Aorta (tissue), 5 donors: Measurements from ENCODE around the gene PLXNB2. TPM values are rescaled to one million over a fixed set of nuclear protein-coding genes. Genes with fewer than 3 reads are reported as not detected.

ENCODE experiments used
- ATAC-seq: fragments of 200-7000 bp; cut with Tn5 transposase; one replicate; pipeline ENCODE4 v1.9.1; 2022; ENCODE audit warnings: moderate library complexity; ENCODE audit not compliant: low FRiP score
- DNase-seq, 2 donors: peaks; one replicate each; pipeline ENCODE4 v3.0.0-alpha.2; 2020
- H3K27ac ChIP-seq, 2 donors: one replicate each; pipeline ENCODE4 v1.5.1; 2013; ENCODE audit warnings: low read length in 2 of 2, mild to moderate bottlenecking in 2 of 2, moderate library complexity in 2 of 2, control low read depth in 1 of 2, inconsistent platforms in 1 of 2, low read depth in 1 of 2
- H3K27me3 ChIP-seq, 2 donors: one replicate each; pipeline ENCODE4 v1.6.1; 2013; ENCODE audit warnings: control low read depth in 1 of 2, low read length in 1 of 2, mild to moderate bottlenecking in 1 of 2, moderate library complexity in 1 of 2; ENCODE audit not compliant: insufficient read depth in 2 of 2, control insufficient read depth in 1 of 2
- H3K36me3 ChIP-seq, 2 donors: one replicate each; pipeline ENCODE4 v1.6.1; 2013; ENCODE audit warnings: control low read depth in 1 of 2, low read length in 1 of 2, mild to moderate bottlenecking in 1 of 2; ENCODE audit not compliant: insufficient read depth in 2 of 2, control insufficient read depth in 1 of 2
- H3K4me1 ChIP-seq, 2 donors: one replicate each; pipeline ENCODE4 v1.6.1; 2013; ENCODE audit warnings: low read length in 2 of 2, control low read depth in 1 of 2, mild to moderate bottlenecking in 1 of 2, moderate library complexity in 1 of 2; ENCODE audit not compliant: insufficient read depth in 2 of 2, control insufficient read depth in 1 of 2
- H3K4me3 ChIP-seq, 2 donors: one replicate each; pipeline ENCODE4 v1.5.1; 2013; ENCODE audit warnings: low read length in 2 of 2, control low read depth in 1 of 2, mild to moderate bottlenecking in 1 of 2
- H3K9me3 ChIP-seq: one replicate; pipeline ENCODE4 v1.6.1; 2013; ENCODE audit warnings: mild to moderate bottlenecking, low read length; ENCODE audit not compliant: control insufficient read depth
- WGBS, 2 donors: extraction: QIAGEN DNeasy Blood & Tissue Kit; methylation state at CpG; one replicate each; pipeline ENCODE4 v1.1.7; 2013; 5-methylcytosine and 5-hydroxymethylcytosine counted together
- intact Hi-C, 2 donors: fragments of 100-400 bp; cut with DNase I; formaldehyde crosslinking; loops; one replicate each; pipeline versions ENCODE4 v1.14.2 to v1.15.0; 2022
- polyA plus RNA-seq, 2 donors: library from polyadenylated mRNA; stranded (reverse); fragments of 200-250 nt; gene quantifications; one replicate each; pipeline ENCODE4 v1.2.3, GENCODE V29; 2013
- total RNA-seq, 2 donors: library from RNA; stranded (reverse); fragmentation: NEBNext Ultra II Directional; extraction: Animal tissue kit (Norgen Biotek cat#: 25700); gene quantifications; one replicate each; pipeline ENCODE4 v1.2.1, GENCODE V29; 2021
- donor health status: healthy with polysubstance abuse.
- donor health status: Bipolar disorder and iron deficiency.
- donor health status: DM: no; HTN: no; CAD: no.
- donor health status: DM: no; HTN: no; CAD: no.
- donor health status: DM: yes; HTN: yes; CAD: no.

Gene PLXNB2
- total and polyA plus RNA-seq, 4 donors = 46.0 to 214 (median 175) TPM

- Histone ChIP-seq H3K27me3 (no peaks in the 10 kb centered on the region), H3K4me3 (no peak overlapping the region), H3K9me3 (no peaks in the 10 kb centered on the region), H3K4me1 (peaks cover 0 to 4% of the 10 kb centered on the region in 2 donors), H3K36me3 (no peaks in the 10 kb centered on the region), H3K27ac (no peak overlapping the region)
- no peak for ATAC-seq
- intact Hi-C loops = no loop called here
- no peak for DNase-seq
- 56 to 60% methylated on average over 9 of the region's 9 CpGs for WGBS, 2 donors
Observed at GRCh38 chr22:50308986-50309600, 1.6 kb upstream of the PLXNB2 start.

GRCh38 chr22:50308597-50308935 lies 1.1 kb upstream of the PLXNB2 start:
- H3K4me1 ChIP-seq = peaks cover 0 to 5% of the 10 kb centered on the region in 2 donors
- DNase-seq (peak in 1 of 2 donors; percentile 92), ATAC-seq (peak; percentile 11)
- 35 to 44% methylated on average over 7 of the region's 7 CpGs for WGBS, 2 donors
- no peaks in the 10 kb centered on the region for H3K9me3 ChIP-seq
- no peaks in the 10 kb centered on the region for H3K36me3 ChIP-seq
- H3K27me3 ChIP-seq = no peaks in the 10 kb centered on the region
- no peak overlapping the region for H3K27ac ChIP-seq
- H3K4me3 ChIP-seq = no peak overlapping the region
- intact Hi-C loops = no loop called here

GRCh38 chr22:50307890-50308596 lies 597 bp upstream of the PLXNB2 start:
- intact Hi-C loops = no loop called here
- Histone ChIP-seq H3K4me1 (peaks cover 0 to 5% of the 10 kb centered on the region in 2 donors), H3K9me3 (no peaks in the 10 kb centered on the region), H3K27ac (peak overlapping the region in 1 of 2 donors; percentile 10), H3K36me3 (no peaks in the 10 kb centered on the region), H3K27me3 (no peaks in the 10 kb centered on the region), H3K4me3 (no peak overlapping the region)
- no peak for ATAC-seq
- no peak for DNase-seq
- WGBS, 2 donors = 42 to 60% methylated on average over 13 to 19 of the region's 19 CpGs

GRCh38 chr22:50305923-50306566 lies 1.4 kb downstream of the PLXNB2 start:
- peaks cover 0 to 5% of the 10 kb centered on the region in 2 donors for H3K4me1 ChIP-seq
- WGBS, 2 donors = 1% methylated on average over 21 of the region's 21 CpGs
- intact Hi-C loops = loop anchor here in 1 of 2 donors (1.0 kb wide), 1 partner anchor 13 kb away; no protein-coding TSS in a partner anchor
- peak overlapping the region; percentile 16 to 54 for H3K27ac ChIP-seq
- peak overlapping the region; percentile 68 to 84 for H3K4me3 ChIP-seq
- no peaks in the 10 kb centered on the region for H3K36me3 ChIP-seq
- H3K27me3 ChIP-seq = no peaks in the 10 kb centered on the region
- peak; percentile 65 for ATAC-seq
- H3K9me3 ChIP-seq = no peaks in the 10 kb centered on the region
- DNase-seq = peak; percentile 95 to 96

- H3K27me3 ChIP-seq = no peaks in the 10 kb centered on the region
- peak overlapping the region; percentile 4 to 81 for H3K27ac ChIP-seq
- WGBS, 2 donors = 33 to 34% methylated on average over 14 of the region's 14 CpGs
- no peaks in the 10 kb centered on the region for H3K36me3 ChIP-seq
- DNase-seq = no peak
- H3K9me3 ChIP-seq = no peaks in the 10 kb centered on the region
- no peak for ATAC-seq
- peaks cover 0 to 5% of the 10 kb centered on the region in 2 donors for H3K4me1 ChIP-seq
- intact Hi-C loops = loop anchor here in 1 of 2 donors (1.0 kb wide), 1 partner anchor 12 kb away; no protein-coding TSS in a partner anchor
- H3K4me3 ChIP-seq = no peak overlapping the region
Observed at GRCh38 chr22:50305393-50305922, 2.0 kb downstream of the PLXNB2 start.

GRCh38 chr22:50304528-50305392 lies 2.7 kb downstream of the PLXNB2 start:
- DNase-seq = peak in 1 of 2 donors; percentile 87
- peak overlapping the region; percentile 10 to 86 for H3K27ac ChIP-seq
- no peak for ATAC-seq
- H3K27me3 ChIP-seq = no peaks in the 10 kb centered on the region
- H3K4me1 ChIP-seq = peaks cover 0 to 5% of the 10 kb centered on the region in 2 donors
- no peaks in the 10 kb centered on the region for H3K36me3 ChIP-seq
- H3K9me3 ChIP-seq = no peaks in the 10 kb centered on the region
- WGBS, 2 donors = 9% methylated on average over 18 to 22 of the region's 22 CpGs
- intact Hi-C loops = loop anchor here in 1 of 2 donors (1.0 kb wide), 1 partner anchor 11 kb away; no protein-coding TSS in a partner anchor
- H3K4me3 ChIP-seq = no peak overlapping the region

GRCh38 chr22:50303848-50304527 lies 3.5 kb downstream of the PLXNB2 start:
- H3K4me1 ChIP-seq = peaks cover 0 to 5% of the 10 kb centered on the region in 2 donors
- peak in 1 of 2 donors; percentile 69 for DNase-seq
- H3K4me3 ChIP-seq = no peak overlapping the region

More at GRCh38 chr22:50303848-50304527, 3.5 kb downstream of the PLXNB2 start:
- 29 to 34% methylated on average over 10 to 11 of the region's 11 CpGs for WGBS, 2 donors
- Histone ChIP-seq H3K9me3 (no peaks in the 10 kb centered on the region), H3K36me3 (no peaks in the 10 kb centered on the region), H3K27ac (peak overlapping the region; percentile 10 to 86), H3K27me3 (no peaks in the 10 kb centered on the region)
- intact Hi-C loops = no loop called here
- ATAC-seq = no peak
